OCI-LY7 (cell line): Measurements from ENCODE around the gene STUM. TPM values are rescaled to one million over a fixed set of nuclear protein-coding genes. Genes with fewer than 3 reads are reported as not detected.
A peak's percentile ranks its signal among the peaks of the same experiment; 100 is the strongest.

ENCODE experiments used
- BruUV-seq: library from RNA; stranded (reverse); fragments of 400-500 nt; replicated peaks from 2 replicates; lab custom pipeline; 2021; lab: Mats Ljungman, UMichigan
- CTCF ChIA-PET: fragments of 300-600 bp; sonication (Branson Sonifier 250); formaldehyde crosslinking; loops from one replicate; lab custom pipeline; 2022; ENCODE audit warnings: antibody characterized with exemption; ENCODE audit not compliant: unreplicated experiment; lab: Charles Lee
- POLR2A ChIA-PET: fragments of 300-600 bp; sonication (Branson Sonifier 250); formaldehyde crosslinking; loops from one replicate; lab custom pipeline; 2022; ENCODE audit warnings: antibody characterized with exemption; lab: Charles Lee
- DNase-seq: peaks from one replicate; pipeline ENCODE4 v3.0.0-alpha.2; 2015; ENCODE audit warnings: low spot score
- H2AFZ ChIP-seq: fragments of 200-600 bp; sonication (generic), shearing (Covaris generic); 2 replicates; pipeline ENCODE4 v1.6.1; 2014; ENCODE audit warnings: mild to moderate bottlenecking, antibody characterized with exemption, low read length, moderate library complexity
- H3K27ac ChIP-seq: fragments of 200-600 bp; sonication (generic); 2 replicates; pipeline ENCODE4 v1.5.1; 2014; ENCODE audit warnings: mixed run types, low read depth, mild to moderate bottlenecking, moderate library complexity, low read length, inconsistent platforms; ENCODE audit not compliant: poor library complexity, severe bottlenecking
- H3K36me3 ChIP-seq: fragments of 200-600 bp; sonication (generic); 2 replicates; pipeline ENCODE4 v1.6.1; 2014; ENCODE audit warnings: mild to moderate bottlenecking, antibody characterized with exemption, low read length, moderate library complexity, mixed read lengths; ENCODE audit not compliant: insufficient read depth
- H3K4me1 ChIP-seq: fragments of 200-600 bp; sonication (generic); 2 replicates; pipeline ENCODE4 v1.5.1; 2014; ENCODE audit warnings: mild to moderate bottlenecking, low read length; ENCODE audit not compliant: insufficient read depth, poor library complexity, severe bottlenecking
- H3K4me2 ChIP-seq: fragments of 200-600 bp; sonication (generic); 2 replicates; pipeline ENCODE4 v1.6.1; 2014; ENCODE audit warnings: mild to moderate bottlenecking, low read length
- H3K4me3 ChIP-seq: fragments of 200-600 bp; sonication (generic); 2 replicates; pipeline ENCODE4 v1.5.1; 2014; ENCODE audit warnings: mild to moderate bottlenecking, low read depth, low read length; ENCODE audit not compliant: poor library complexity, severe bottlenecking
- H3K79me2 ChIP-seq: fragments of 200-600 bp; sonication (generic); 2 replicates; pipeline ENCODE4 v1.6.1; 2016; ENCODE audit warnings: low read depth, mild to moderate bottlenecking, low read length, moderate library complexity, mixed read lengths; ENCODE audit not compliant: insufficient read depth
- H3K9me2 ChIP-seq: fragments of 200-600 bp; sonication (generic); 2 replicates; pipeline ENCODE4 v1.6.1; 2016; ENCODE audit warnings: mild to moderate bottlenecking, low read length, mixed read lengths; ENCODE audit not compliant: insufficient read depth
- H3K9me3 ChIP-seq: fragments of 200-600 bp; sonication (generic); 2 replicates; pipeline ENCODE4 v1.6.1; 2014; ENCODE audit warnings: mild to moderate bottlenecking, mixed run types, low read length, mixed read lengths
- H4K20me1 ChIP-seq: fragments of 200-600 bp; sonication (generic); 2 replicates; pipeline ENCODE4 v1.6.1; 2014; ENCODE audit warnings: mild to moderate bottlenecking, antibody characterized with exemption, low read length, moderate library complexity, mixed read lengths; ENCODE audit not compliant: insufficient read depth
- CTCF ChIP-seq: fragments of 200-600 bp; sonication (generic); conservative IDR thresholded peaks from 2 replicates; pipeline ENCODE4 v1.5.1; 2014; ENCODE audit warnings: mild to moderate bottlenecking, antibody characterized with exemption, low read length, moderate library complexity, mixed read lengths
- EZH2phosphoT487 ChIP-seq: fragments of 200-600 bp; sonication (generic); IDR thresholded peaks from 2 replicates; pipeline ENCODE4 v1.6.1; 2018; ENCODE audit warnings: low read depth, borderline replicate concordance, mild to moderate bottlenecking, mixed run types, antibody characterized with exemption, low read length, moderate library complexity, mixed read lengths
- intact Hi-C: fragments of 100-400 bp; cut with micrococcal nuclease; formaldehyde crosslinking; loops from one replicate; pipeline ENCODE4 v1.10.0; 2022; ENCODE audit not compliant: unreplicated experiment
- total RNA-seq, 2 experiments: library from RNA; depleted of rRNA in 1 of 2; stranded (reverse); fragments of >200 nt in 1 of 2; shearing (Covaris generic) in 1 of 2; gene quantifications; 2 replicates each; pipeline ENCODE4 v1.2.3, GENCODE V29; 2014 to 2022

The STUM gene
- total RNA-seq, 2 experiments from 2014 or later, result not detected

GRCh38 chr1:226582966-226583365 lies 34.4 kb downstream of the STUM start:
- no peaks in the 10 kb centered on the region for H3K4me1 ChIP-seq
- H3K79me2 ChIP-seq, result no peaks in the 10 kb centered on the region
- no peak overlapping the region for H2AFZ ChIP-seq
- no peak for DNase-seq
- H3K4me2 ChIP-seq, result no peak overlapping the region
- intact Hi-C loops, result no loop called here
- no peaks in the 10 kb centered on the region for H3K9me2 ChIP-seq
- POLR2A ChIA-PET, result interaction anchor here (1.4 kb wide), 1 partner anchor 37 kb away, joined by 3 read pairs; no protein-coding TSS in a partner anchor
- no peak for TF ChIP-seq CTCF
- no peak for TF ChIP-seq EZH2phosphoT487
- no peak overlapping the region for H3K27ac ChIP-seq
- CTCF ChIA-PET, result no interaction called here
- H3K4me3 ChIP-seq, result no peak overlapping the region
- H4K20me1 ChIP-seq, result no peaks in the 10 kb centered on the region
- no peaks in the 10 kb centered on the region for H3K36me3 ChIP-seq
- no TSS peak for BruUV-seq
- H3K9me3 ChIP-seq, result no peaks in the 10 kb centered on the region

- Histone ChIP-seq H3K79me2 (no peaks in the 10 kb centered on the region), H3K4me1 (no peaks in the 10 kb centered on the region), H3K9me3 (no peaks in the 10 kb centered on the region), H3K4me3 (no peak overlapping the region), H4K20me1 (no peaks in the 10 kb centered on the region), H3K36me3 (no peaks in the 10 kb centered on the region), H3K4me2 (no peak overlapping the region), H3K9me2 (no peaks in the 10 kb centered on the region), H2AFZ (no peak overlapping the region), H3K27ac (no peak overlapping the region)
- ChIA-PET CTCF (interaction anchor here (0.7 kb wide), 1 partner anchor 15 kb away, joined by 3 read pairs; no protein-coding TSS in a partner anchor), POLR2A (interaction anchor here (1.4 kb wide), 1 partner anchor 38 kb away, joined by 3 read pairs; no protein-coding TSS in a partner anchor)
- no peak for TF ChIP-seq EZH2phosphoT487
- no peak for TF ChIP-seq CTCF
- peak; percentile 15 for DNase-seq
- BruUV-seq, result no TSS peak
- intact Hi-C loops, result no loop called here
These were observed 35.6 kb downstream of the STUM start for GRCh38 chr1:226584164-226584563.

GRCh38 chr1:226586116-226586515 lies 37.6 kb downstream of the STUM start:
- H3K9me2 ChIP-seq, result no peaks in the 10 kb centered on the region
- intact Hi-C loops, result no loop called here
- CTCF ChIA-PET, result no interaction called here
- no peak for TF ChIP-seq EZH2phosphoT487
- no peak for TF ChIP-seq CTCF
- no peak overlapping the region for H3K4me3 ChIP-seq
- H3K27ac ChIP-seq, result no peak overlapping the region
- H4K20me1 ChIP-seq, result no peaks in the 10 kb centered on the region
- no peaks in the 10 kb centered on the region for H3K79me2 ChIP-seq
- POLR2A ChIA-PET, result no interaction called here
- H2AFZ ChIP-seq, result no peak overlapping the region
- BruUV-seq, result no TSS peak
- H3K36me3 ChIP-seq, result no peaks in the 10 kb centered on the region
- no peak for DNase-seq
- no peaks in the 10 kb centered on the region for H3K9me3 ChIP-seq
- no peak overlapping the region for H3K4me2 ChIP-seq
- no peaks in the 10 kb centered on the region for H3K4me1 ChIP-seq
